ENCODE measurements around the gene NINJ1. TPM values are rescaled to one million over a fixed set of nuclear protein-coding genes. Genes with fewer than 3 reads are reported as not detected.

NINJ1 gene
- total and polyA plus RNA-seq, 2 of the 13 experiments (the other 11 are each of a cell fraction or from before 2014, with no cell fraction given), result 81.2 to 92.1 TPM

DNA sequence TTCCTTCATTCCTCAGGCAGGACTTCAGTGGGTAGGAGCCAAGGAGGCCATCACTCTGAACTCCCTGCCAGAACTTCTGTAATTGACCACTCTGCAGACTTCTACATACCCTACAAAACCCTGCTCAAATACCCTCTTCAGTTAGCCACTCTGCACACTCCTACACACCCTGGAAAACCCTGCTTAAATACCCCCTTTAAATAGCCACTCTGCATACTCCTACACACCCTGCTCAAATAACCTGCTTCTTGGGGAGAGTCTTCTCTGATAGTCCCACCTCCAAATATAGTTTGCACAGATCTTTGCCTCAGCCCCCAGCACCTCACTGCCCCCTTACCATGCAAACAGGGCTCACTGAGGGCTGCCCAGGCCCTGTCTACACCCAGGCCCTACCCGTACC lies 56.7 kb downstream of the NINJ1 start:
- Histone ChIP-seq H3K4me2 (ENCODE audit: low read depth, low read length) (no peak overlapping the region), H4K20me1 (ENCODE audit: insufficient read depth, low read length) (no peaks in the 10 kb centered on the region), H3K9ac (ENCODE audit: insufficient read depth, low read depth, low read length) (no peak overlapping the region), H2AFZ (ENCODE audit: low read length) (no peak overlapping the region), H3K79me2 (ENCODE audit: insufficient read depth, low read length) (no peaks in the 10 kb centered on the region), H3K27me3 (ENCODE audit: control insufficient read depth in 1 of 2, insufficient read depth in 2 of 2, low read length in 2 of 2) (no peaks in the 10 kb centered on the region), H3K27ac (ENCODE audit: extremely low read length, insufficient read depth, low read length) (no peak overlapping the region), H3K9me3 (ENCODE audit: low read length) (no peaks in the 10 kb centered on the region), H3K4me3 (replicated peaks in 1 of 3; ENCODE audit: insufficient read depth in 1 of 3, low read depth in 2 of 3, low read length in 3 of 3) (no peak overlapping the region), H3K4me1 (ENCODE audit: insufficient read depth, low read length) (peaks cover 8% of the 10 kb centered on the region; the same call in 1 of the 2 replicates), H3K36me3 (replicated peaks in 1 of 2; ENCODE audit: control insufficient read depth in 1 of 2, insufficient read depth in 2 of 2, low read length in 2 of 2) (no peaks in the 10 kb centered on the region)
- ATAC-seq, result no peak
- TF ChIP-seq, protein P1, sequence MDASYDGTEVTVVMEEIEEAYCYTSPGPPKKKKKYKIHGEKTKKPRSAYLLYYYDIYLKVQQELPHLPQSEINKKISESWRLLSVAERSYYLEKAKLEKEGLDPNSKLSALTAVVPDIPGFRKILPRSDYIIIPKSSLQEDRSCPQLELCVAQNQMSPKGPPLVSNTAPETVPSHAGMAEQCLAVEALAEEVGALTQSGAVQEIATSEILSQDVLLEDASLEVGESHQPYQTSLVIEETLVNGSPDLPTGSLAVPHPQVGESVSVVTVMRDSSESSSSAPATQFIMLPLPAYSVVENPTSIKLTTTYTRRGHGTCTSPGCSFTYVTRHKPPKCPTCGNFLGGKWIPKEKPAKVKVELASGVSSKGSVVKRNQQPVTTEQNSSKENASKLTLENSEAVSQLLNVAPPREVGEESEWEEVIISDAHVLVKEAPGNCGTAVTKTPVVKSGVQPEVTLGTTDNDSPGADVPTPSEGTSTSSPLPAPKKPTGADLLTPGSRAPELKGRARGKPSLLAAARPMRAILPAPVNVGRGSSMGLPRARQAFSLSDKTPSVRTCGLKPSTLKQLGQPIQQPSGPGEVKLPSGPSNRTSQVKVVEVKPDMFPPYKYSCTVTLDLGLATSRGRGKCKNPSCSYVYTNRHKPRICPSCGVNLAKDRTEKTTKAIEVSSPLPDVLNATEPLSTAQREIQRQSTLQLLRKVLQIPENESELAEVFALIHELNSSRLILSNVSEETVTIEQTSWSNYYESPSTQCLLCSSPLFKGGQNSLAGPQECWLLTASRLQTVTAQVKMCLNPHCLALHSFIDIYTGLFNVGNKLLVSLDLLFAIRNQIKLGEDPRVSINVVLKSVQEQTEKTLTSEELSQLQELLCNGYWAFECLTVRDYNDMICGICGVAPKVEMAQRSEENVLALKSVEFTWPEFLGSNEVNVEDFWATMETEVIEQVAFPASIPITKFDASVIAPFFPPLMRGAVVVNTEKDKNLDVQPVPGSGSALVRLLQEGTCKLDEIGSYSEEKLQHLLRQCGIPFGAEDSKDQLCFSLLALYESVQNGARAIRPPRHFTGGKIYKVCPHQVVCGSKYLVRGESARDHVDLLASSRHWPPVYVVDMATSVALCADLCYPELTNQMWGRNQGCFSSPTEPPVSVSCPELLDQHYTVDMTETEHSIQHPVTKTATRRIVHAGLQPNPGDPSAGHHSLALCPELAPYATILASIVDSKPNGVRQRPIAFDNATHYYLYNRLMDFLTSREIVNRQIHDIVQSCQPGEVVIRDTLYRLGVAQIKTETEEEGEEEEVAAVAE (CRISPR knock-in tag; IDR thresholded peaks at IDR 0.05; ENCODE audit: borderline replicate concordance), result no peak
- TF ChIP-seq MLLT10 (CRISPR knock-in tag; IDR thresholded peaks at IDR 0.05), result no peak
- no peak for TF ChIP-seq ZNF790 (CRISPR knock-in tag; IDR thresholded peaks at IDR 0.05; ENCODE audit: borderline replicate concordance)
- no peak for TF ChIP-seq ZNF17 (CRISPR knock-in tag; IDR thresholded peaks at IDR 0.05)
- TF ChIP-seq ZNF549 (CRISPR knock-in tag; IDR thresholded peaks at IDR 0.05), result no peak
- TF ChIP-seq, protein P2, sequence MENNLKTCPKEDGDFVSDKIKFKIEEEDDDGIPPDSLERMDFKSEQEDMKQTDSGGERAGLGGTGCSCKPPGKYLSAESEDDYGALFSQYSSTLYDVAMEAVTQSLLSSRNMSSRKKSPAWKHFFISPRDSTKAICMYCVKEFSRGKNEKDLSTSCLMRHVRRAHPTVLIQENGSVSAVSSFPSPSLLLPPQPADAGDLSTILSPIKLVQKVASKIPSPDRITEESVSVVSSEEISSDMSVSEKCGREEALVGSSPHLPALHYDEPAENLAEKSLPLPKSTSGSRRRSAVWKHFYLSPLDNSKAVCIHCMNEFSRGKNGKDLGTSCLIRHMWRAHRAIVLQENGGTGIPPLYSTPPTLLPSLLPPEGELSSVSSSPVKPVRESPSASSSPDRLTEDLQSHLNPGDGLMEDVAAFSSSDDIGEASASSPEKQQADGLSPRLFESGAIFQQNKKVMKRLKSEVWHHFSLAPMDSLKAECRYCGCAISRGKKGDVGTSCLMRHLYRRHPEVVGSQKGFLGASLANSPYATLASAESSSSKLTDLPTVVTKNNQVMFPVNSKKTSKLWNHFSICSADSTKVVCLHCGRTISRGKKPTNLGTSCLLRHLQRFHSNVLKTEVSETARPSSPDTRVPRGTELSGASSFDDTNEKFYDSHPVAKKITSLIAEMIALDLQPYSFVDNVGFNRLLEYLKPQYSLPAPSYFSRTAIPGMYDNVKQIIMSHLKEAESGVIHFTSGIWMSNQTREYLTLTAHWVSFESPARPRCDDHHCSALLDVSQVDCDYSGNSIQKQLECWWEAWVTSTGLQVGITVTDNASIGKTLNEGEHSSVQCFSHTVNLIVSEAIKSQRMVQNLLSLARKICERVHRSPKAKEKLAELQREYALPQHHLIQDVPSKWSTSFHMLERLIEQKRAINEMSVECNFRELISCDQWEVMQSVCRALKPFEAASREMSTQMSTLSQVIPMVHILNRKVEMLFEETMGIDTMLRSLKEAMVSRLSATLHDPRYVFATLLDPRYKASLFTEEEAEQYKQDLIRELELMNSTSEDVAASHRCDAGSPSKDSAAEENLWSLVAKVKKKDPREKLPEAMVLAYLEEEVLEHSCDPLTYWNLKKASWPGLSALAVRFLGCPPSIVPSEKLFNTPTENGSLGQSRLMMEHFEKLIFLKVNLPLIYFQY (CRISPR knock-in tag; IDR thresholded peaks at IDR 0.05; ENCODE audit: borderline replicate concordance), result no peak
- TF ChIP-seq, protein P3, sequence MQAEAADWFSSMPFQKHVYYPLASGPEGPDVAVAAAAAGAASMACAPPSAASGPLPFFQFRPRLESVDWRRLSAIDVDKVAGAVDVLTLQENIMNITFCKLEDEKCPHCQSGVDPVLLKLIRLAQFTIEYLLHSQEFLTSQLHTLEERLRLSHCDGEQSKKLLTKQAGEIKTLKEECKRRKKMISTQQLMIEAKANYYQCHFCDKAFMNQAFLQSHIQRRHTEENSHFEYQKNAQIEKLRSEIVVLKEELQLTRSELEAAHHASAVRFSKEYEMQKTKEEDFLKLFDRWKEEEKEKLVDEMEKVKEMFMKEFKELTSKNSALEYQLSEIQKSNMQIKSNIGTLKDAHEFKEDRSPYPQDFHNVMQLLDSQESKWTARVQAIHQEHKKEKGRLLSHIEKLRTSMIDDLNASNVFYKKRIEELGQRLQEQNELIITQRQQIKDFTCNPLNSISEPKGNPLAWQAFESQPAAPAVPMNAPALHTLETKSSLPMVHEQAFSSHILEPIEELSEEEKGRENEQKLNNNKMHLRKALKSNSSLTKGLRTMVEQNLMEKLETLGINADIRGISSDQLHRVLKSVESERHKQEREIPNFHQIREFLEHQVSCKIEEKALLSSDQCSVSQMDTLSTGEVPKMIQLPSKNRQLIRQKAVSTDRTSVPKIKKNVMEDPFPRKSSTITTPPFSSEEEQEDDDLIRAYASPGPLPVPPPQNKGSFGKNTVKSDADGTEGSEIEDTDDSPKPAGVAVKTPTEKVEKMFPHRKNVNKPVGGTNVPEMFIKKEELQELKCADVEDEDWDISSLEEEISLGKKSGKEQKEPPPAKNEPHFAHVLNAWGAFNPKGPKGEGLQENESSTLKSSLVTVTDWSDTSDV (CRISPR knock-in tag; IDR thresholded peaks at IDR 0.05), result no peak
- no peak for TF ChIP-seq SIN3A (IDR thresholded peaks at IDR 0.05; ENCODE audit: borderline replicate concordance, low read depth, low read length)
- BruUV-seq (replicated peaks), result no TSS peak
- POLR2A ChIA-PET, result no interaction called here
- WGBS (ENCODE audit: low lambda C conversion rate), result 75% methylated on average over 1 of the region's 1 CpG
- CTCF ChIA-PET (ENCODE audit: low intra/inter-chr PET ratio, low total read pairs), result no interaction called here
- no peak for DNase-seq (ENCODE audit: low spot score)
- no peak for FAIRE-seq
- in situ Hi-C loops (cut with HindIII; ENCODE audit: extremely low pct_ligation_motif_present, low pct_unique_long_range_greater_than_20kb) (no loop called here), intact Hi-C loops (cut with micrococcal nuclease; ENCODE audit: unreplicated experiment) (no loop called here)
